Myocyte (in vitro differentiated cells): ENCODE measurements around the gene SFR1. TPM values are rescaled to one million over a fixed set of nuclear protein-coding genes. Genes with fewer than 3 reads are reported as not detected.

ENCODE experiments used
- DNase-seq: peaks from one replicate; pipeline ENCODE4 v3.0.0-alpha.2; 2012; ENCODE audit warnings: low read depth
- polyA plus RNA-seq: library from polyadenylated mRNA; unstranded; fragments of >200 nt; gene quantifications from one replicate; pipeline ENCODE4 v1.2.1, GENCODE V29; 2012; ENCODE audit warnings: missing spikeins
- total RNA-seq: library from RNA; depleted of rRNA; stranded (reverse); fragments of >200 nt; gene quantifications from 2 replicates; pipeline ENCODE4 v1.2.3, GENCODE V29; 2014

SFR1 gene
- total RNA-seq, result 5.5 and 6.6 TPM in 2 replicates
- polyA plus RNA-seq, result 2.2 TPM

GRCh38 chr10:104121485-104122224 lies at the start of gene SFR1:
Gene SFR1 (plus strand): TSS chr10:104122171. CDS start chr10:104122184, 13 bp downstream.
- peak; percentile 98 for DNase-seq

DNA sequence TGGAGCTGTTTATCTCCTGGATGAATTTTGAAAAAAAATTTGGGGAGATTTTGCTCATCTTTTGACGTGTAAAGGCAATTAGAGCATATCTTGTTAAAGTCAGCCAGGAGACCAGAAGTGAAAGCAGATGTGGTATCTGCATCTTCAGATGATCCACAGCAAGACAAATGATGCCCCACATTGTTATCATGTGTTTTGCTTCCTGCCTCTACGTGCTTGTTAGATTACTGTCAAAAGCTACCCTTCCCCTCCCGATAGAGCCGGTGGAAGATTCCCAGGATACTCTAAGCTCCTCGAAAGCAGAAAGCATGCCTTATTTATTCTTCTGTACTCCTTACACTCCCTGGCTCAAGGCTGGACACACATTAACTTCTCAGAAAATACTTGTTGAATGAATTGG lies 49.2 kb upstream of the SFR1 start:
- DNase-seq, result no peak

DNA sequence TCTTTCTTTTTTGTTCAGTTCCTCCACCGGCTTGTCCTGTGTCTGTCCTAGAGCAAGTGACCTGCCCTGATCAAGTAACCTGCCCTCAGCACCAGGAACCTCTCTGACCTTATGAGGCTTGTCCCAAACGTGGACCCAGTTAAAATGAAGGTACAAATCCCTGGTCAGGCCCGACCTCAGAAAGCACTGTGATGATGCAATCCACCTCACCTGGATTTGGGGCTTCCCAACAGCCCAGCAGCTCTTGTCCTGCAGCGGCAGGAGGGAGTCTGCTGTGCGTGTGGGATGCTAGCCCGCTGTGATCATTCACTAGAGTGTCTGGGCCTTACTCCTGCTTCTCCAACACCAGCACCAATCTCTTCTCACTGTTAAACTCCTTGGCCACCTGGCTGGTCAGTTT lies 47.5 kb upstream of the SFR1 start:
- DNase-seq, result no peak

- peak; percentile 74 for DNase-seq
Observed at GRCh38 chr10:104076743-104077160, 45.2 kb upstream of the SFR1 start.

GRCh38 chr10:104077247-104077646 lies 44.7 kb upstream of the SFR1 start:
- peak; percentile 13 for DNase-seq

GRCh38 chr10:104077663-104078151 lies 44.3 kb upstream of the SFR1 start:
- DNase-seq, result no peak

DNA sequence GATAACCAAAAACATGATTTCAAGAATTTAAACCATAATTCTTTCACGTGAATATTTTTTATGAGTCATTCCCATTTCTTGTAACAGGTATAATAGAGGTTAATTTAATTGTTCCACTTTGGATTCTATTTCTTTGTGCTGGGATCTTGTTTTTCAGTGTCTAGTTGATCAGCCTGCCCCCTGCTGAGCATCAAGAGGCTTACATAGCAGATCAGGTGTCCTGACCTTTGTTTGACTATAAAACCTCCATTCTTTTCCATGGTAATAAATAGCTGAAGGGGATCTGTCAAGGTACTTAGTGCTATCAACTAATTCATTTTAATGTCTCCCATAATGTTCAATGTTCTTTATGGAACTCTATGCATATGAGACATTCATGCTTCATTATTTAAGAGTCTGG lies 41.2 kb upstream of the SFR1 start:
- no peak for DNase-seq

- no peak for DNase-seq
Observed at GRCh38 chr10:104081998-104082397, 40.0 kb upstream of the SFR1 start.

DNA sequence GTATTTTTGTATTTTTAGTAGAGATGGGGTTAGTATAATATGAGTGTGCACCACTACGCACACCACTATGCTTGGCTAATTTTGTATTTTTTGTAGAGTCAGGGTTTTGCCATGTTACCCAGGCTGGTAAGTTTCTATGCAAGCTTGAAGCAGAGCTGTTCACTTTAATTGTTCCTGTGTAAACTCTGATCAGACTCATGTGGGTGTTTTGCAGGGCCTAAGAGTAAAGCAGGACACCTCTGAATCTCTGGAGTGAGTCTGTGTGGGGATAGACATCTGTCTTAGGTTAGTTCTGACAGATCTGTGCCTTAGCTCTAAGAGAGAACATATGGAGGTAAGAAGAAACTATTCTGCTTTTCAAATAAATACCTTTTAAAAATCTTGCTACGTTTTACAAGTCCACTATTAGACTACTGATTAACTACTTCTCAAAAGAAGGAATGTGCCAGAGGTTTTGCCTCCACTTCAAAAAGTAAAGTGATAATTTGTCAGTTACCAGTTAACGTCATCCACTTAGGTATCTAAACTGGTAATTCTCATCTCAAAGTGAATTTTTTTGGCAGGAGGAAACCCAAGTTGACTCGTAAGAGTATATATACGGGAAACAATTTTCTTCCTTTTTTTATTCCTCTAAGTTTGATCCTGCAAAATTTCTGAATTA lies 37.4 kb upstream of the SFR1 start:
- no peak for DNase-seq

DNA sequence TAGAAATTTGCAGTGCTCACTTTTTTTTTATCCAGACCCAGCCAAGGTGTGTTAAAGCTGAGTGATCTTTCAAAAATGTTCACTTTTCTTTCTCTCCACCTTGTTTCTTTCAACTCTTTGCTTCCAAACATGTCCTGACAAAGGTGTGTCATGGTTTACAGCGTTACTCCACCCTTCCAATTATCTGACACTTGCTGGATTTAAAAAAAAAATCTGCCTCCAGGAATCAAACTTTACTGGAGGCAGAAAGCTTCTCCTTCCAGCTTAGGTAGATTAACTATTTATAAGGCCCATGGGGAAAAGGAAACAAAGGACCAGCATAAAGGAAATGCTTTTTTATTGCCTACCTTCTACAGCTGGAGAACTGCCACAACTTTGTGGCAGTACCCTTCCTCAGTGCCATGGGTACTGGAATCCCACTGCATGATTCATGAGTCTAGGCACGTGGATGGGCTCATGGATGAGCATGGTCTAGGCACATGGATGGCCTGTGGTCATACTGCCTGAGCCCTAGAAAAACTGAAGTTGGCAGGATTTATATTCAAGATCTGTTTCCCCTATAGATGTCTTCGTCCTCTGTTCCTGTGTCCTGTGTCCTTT lies 36.1 kb upstream of the SFR1 start, which contains the start of gene COL17A1:
TSS of gene COL17A1 (minus strand) at position 80 of the 600 bp plus-strand sequence. CDS start 5,207 bp downstream, outside the sequence.
- DNase-seq, result no peak

GRCh38 chr10:104088239-104088638 lies 33.7 kb upstream of the SFR1 start:
- no peak for DNase-seq

- DNase-seq, result no peak
Observed at GRCh38 chr10:104089621-104090020, 32.4 kb upstream of the SFR1 start.

- DNase-seq, result no peak
Observed at GRCh38 chr10:104090611-104091010, 31.4 kb upstream of the SFR1 start.

DNA sequence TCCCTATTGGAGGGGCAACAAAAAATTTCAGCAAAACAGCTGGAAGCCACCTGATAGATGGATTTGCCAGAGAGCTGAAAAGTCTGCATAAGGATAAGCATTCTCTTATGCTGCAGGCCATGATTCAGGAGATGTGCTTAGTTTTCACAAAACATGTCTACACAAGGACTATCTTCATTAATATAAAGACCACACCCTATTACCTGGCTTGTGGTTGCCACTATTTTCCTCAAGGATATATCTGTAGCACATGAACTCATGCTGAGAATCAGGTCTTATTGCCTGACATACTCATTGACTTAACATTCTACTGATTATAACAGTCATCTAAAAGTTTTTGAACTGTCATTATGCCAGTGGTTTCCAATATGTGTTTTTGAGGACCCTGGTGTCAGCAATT lies 29.2 kb upstream of the SFR1 start:
- DNase-seq, result no peak

DNA sequence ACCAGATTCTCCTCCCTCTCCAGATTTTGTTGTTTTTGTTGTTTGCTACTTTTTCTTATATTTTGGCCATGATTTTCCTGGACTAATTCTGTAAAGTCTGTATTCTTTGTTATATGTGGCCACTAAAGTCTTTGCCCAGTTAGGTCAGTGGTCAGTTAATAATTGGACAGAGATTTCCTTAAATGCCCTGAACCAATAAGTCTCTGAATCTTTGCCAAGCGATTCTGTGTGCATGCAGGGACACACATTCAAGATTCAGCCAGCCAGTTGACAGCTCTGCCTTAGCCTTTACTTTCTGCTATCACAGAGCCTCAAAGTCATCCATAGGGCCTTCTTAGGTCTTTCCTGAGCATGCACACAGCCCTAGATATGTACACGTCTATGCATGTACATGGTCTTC lies 25.3 kb upstream of the SFR1 start:
- DNase-seq, result no peak

- DNase-seq, result no peak
Observed at GRCh38 chr10:104098358-104098925, 23.5 kb upstream of the SFR1 start.

DNA sequence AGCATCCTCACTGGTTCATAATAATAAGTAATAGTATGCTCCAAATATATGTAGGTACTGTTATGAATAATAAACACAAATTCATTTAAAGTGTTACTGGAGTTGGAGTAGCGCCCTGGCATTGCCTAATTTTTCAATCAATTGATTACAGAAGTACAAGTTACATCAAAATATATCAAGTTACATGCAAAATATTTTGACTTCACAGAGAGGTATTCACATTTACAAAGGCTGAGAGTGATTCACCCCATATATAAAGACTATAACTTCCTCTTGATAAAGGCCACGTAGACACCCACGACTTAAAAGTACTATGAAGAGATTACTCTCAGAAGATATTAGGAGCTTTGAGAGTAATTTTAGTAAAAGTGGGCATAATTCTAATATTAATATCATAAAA lies 22.7 kb upstream of the SFR1 start:
- DNase-seq, result no peak

GRCh38 chr10:104099941-104100340 lies 22.0 kb upstream of the SFR1 start:
- DNase-seq, result peak; percentile 8

- DNase-seq, result no peak
Observed at GRCh38 chr10:104100795-104101194, 21.2 kb upstream of the SFR1 start.

DNA sequence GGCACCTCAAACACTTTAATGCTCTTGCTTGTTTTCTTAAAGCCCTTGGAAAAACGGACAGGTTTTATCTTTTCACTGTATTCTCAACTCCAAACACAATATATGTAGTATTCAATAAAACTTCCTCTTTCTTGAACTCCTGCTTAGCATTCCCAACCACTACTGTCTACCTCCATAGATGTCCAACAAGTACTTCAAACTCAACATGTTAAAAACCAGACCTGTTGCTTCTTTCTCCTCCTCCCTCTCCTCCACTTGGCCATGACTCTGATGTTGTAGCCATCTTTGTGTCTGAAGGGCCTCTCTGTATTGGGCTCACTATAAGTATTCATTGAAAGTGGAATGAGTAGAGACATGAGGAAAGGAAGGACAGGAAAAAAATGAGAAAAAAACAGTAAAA lies 20.1 kb upstream of the SFR1 start:
- DNase-seq, result no peak

DNA sequence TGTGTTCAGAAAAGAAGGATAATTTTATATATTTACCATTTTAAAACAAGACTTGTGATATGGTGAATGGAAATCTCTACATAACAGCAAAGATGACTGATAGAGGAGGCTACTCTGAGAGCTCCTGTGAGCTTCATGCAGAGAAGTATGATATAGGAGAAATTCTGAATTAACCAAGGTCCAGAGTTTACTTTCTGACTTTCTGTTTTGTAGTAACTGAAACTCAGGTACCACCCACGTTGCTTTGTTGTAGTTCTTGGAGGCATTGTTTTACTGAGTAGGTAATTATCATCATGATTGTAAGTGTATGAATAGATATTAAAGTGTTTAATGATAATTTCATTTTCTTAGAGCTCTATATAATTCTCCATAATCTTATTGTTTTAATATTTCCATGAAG lies 18.0 kb upstream of the SFR1 start:
- DNase-seq, result no peak

GRCh38 chr10:104104418-104104817 lies 17.6 kb upstream of the SFR1 start:
- no peak for DNase-seq
